WTC11 (cell line): Measurements from ENCODE around the gene TLCD3B.

Experiments used
- CDX4 ChIP-seq: fragments of 250-450 bp; sonication (Bioruptor Pico); IDR thresholded peaks from 2 replicates; pipeline ENCODE4 v1.9.0; 2021; ENCODE audit warnings: moderate library complexity, mild to moderate bottlenecking, inconsistent platforms, borderline replicate concordance
- CREB1 ChIP-seq: sonication (generic); formaldehyde crosslinking; IDR thresholded peaks from 2 replicates; pipeline ENCODE4 v1.8.0; 2023; ENCODE audit warnings: mild to moderate bottlenecking, missing genetic modification reagents
- CTCF ChIP-seq: fragments of 200-600 bp; IDR thresholded peaks from 2 replicates; pipeline ENCODE4 v1.8.0; 2022; ENCODE audit warnings: antibody characterized with exemption
- HMGXB4 ChIP-seq: sonication (generic); formaldehyde crosslinking; IDR thresholded peaks from 2 replicates; pipeline ENCODE4 v1.8.1; 2023; ENCODE audit warnings: mild to moderate bottlenecking, moderate library complexity, missing genetic modification reagents
- JUN ChIP-seq: sonication (generic); formaldehyde crosslinking; IDR thresholded peaks from 2 replicates; pipeline ENCODE4 v1.8.0; 2023; ENCODE audit warnings: mild to moderate bottlenecking, missing genetic modification reagents
- NFE2L1 ChIP-seq: sonication (generic); formaldehyde crosslinking; IDR thresholded peaks from 2 replicates; pipeline ENCODE4 v1.8.1; 2023; ENCODE audit warnings: missing genetic modification reagents
- RORB ChIP-seq: fragments of 250-450 bp; sonication (Bioruptor Pico); IDR thresholded peaks from 2 replicates; pipeline ENCODE4 v1.9.0; 2021; ENCODE audit warnings: mild to moderate bottlenecking
- ZMAT4 ChIP-seq: fragments of 250-450 bp; sonication (Bioruptor Pico); IDR thresholded peaks from 2 replicates; pipeline ENCODE4 v1.9.0; 2021; ENCODE audit warnings: mild to moderate bottlenecking

GRCh38 chr16:30079480-30079879, 48.4 kb upstream of the TLCD3B start:
- TF ChIP-seq CTCF: no peak
- TF ChIP-seq RORB (CRISPR knock-in tag): no peak
- TF ChIP-seq CREB1 (CRISPR knock-in tag): no peak
- TF ChIP-seq HMGXB4 (CRISPR knock-in tag): no peak
- TF ChIP-seq ZMAT4 (CRISPR knock-in tag): no peak
- TF ChIP-seq JUN: no peak
- TF ChIP-seq CDX4: no peak
- TF ChIP-seq NFE2L1 (CRISPR knock-in tag): no peak
